MM.1S (cell line): ENCODE measurements around the gene FAM9C.

Experiments used
- DNase-seq: peaks from one replicate; pipeline ENCODE4 v3.0.0-alpha.2; 2015
- H2AFZ ChIP-seq: fragments of 300-600 bp; sonication (generic); 2 replicates; pipeline ENCODE4 v1.6.0; 2016; ENCODE audit warnings: antibody characterized with exemption, low read length
- H3F3A ChIP-seq: fragments of 300-600 bp; sonication (generic); 2 replicates; pipeline ENCODE4 v1.6.1; 2016; ENCODE audit warnings: mild to moderate bottlenecking, antibody characterized with exemption, low read length, moderate library complexity, mixed read lengths; ENCODE audit not compliant: insufficient read depth
- H3K27ac ChIP-seq: fragments of 300-600 bp; sonication (generic); 2 replicates; pipeline ENCODE4 v1.5.1; 2016; ENCODE audit warnings: mild to moderate bottlenecking, low read length
- H3K27me3 ChIP-seq: fragments of 300-600 bp; sonication (generic); replicated peaks from 2 replicates; pipeline ENCODE4 v1.6.0; 2016; ENCODE audit warnings: low read length; ENCODE audit not compliant: insufficient read depth
- H3K36me3 ChIP-seq: fragments of 300-600 bp; sonication (generic); replicated peaks from 2 replicates; pipeline ENCODE4 v1.6.1; 2016; ENCODE audit warnings: mild to moderate bottlenecking, low read length, mixed read lengths; ENCODE audit not compliant: insufficient read depth
- H3K4me1 ChIP-seq: fragments of 300-600 bp; sonication (generic); 2 replicates; pipeline ENCODE4 v1.6.1; 2016; ENCODE audit warnings: low read length, mixed read lengths
- H3K4me2 ChIP-seq: fragments of 300-600 bp; sonication (generic); 2 replicates; pipeline ENCODE4 v1.6.0; 2016; ENCODE audit warnings: low read depth, low read length
- H3K4me3 ChIP-seq: fragments of 300-600 bp; sonication (generic); 2 replicates; pipeline ENCODE4 v1.5.1; 2016; ENCODE audit warnings: low read length, mixed read lengths
- H3K79me2 ChIP-seq: fragments of 300-600 bp; sonication (generic); 2 replicates; pipeline ENCODE4 v1.6.1; 2016; ENCODE audit warnings: mixed run types, low read length, mixed read lengths
- H3K9ac ChIP-seq: fragments of 300-600 bp; sonication (generic); 2 replicates; pipeline ENCODE4 v1.6.1; 2016; ENCODE audit warnings: low read length, mixed read lengths
- H3K9me2 ChIP-seq: fragments of 300-600 bp; sonication (generic); replicated peaks from 2 replicates; pipeline ENCODE4 v1.6.1; 2016; ENCODE audit warnings: mild to moderate bottlenecking, low read length, mixed read lengths; ENCODE audit not compliant: insufficient read depth
- H3K9me3 ChIP-seq: fragments of 300-600 bp; sonication (generic); replicated peaks from 2 replicates; pipeline ENCODE4 v1.6.1; 2016; ENCODE audit warnings: mild to moderate bottlenecking, low read length, mixed read lengths; ENCODE audit not compliant: insufficient read depth
- H4K20me1 ChIP-seq: fragments of 300-600 bp; sonication (generic); 2 replicates; pipeline ENCODE4 v1.6.1; 2016; ENCODE audit warnings: mild to moderate bottlenecking, low read length, moderate library complexity, mixed read lengths; ENCODE audit not compliant: insufficient read depth
- EZH2 ChIP-seq: fragments of 300-600 bp; sonication (generic); optimal IDR thresholded peaks from 2 replicates; pipeline ENCODE3; 2017; ENCODE audit warnings: low read depth, mild to moderate bottlenecking, antibody characterized with exemption, low read length, mixed read lengths
- EZH2phosphoT487 ChIP-seq: fragments of 300-600 bp; sonication (generic); IDR thresholded peaks from 2 replicates; pipeline ENCODE4 v1.6.1; 2018; ENCODE audit warnings: antibody characterized with exemption, low read length
- TF ChIP-seq, protein P1 (sequence below): fragments of 300-600 bp; sonication (generic); IDR thresholded peaks from 2 replicates; pipeline ENCODE4 v1.5.1; 2016; ENCODE audit warnings: antibody characterized with exemption, low read length, mixed read lengths

Gene FAM9C

DNA sequence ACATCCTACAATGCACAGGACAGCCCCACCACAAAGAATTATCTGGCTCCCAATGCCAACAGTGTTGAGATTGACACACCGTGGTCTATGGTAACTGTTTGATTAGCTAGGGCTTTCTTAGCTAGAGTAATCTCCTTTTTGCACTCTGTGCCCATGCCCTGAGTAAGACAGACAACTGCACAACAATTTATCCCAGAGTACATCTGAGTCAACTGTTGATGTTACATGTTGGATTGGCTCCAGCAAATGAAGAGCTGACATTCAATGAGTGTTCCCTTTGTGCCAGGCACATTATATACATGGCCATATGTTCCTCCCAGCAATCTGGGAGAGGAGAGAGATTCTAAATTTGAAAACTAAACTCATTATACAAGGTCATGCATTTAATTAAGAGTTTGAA, 3.9 kb upstream of the FAM9C start:
- Histone ChIP-seq H3K9me3 (no peaks in the 10 kb centered on the region), H3K9ac (no peak overlapping the region), H3K4me3 (no peak overlapping the region), H3K9me2 (no peaks in the 10 kb centered on the region), H3K27ac (no peak overlapping the region), H3F3A (no peaks in the 10 kb centered on the region), H3K27me3 (no peaks in the 10 kb centered on the region), H3K79me2 (no peaks in the 10 kb centered on the region), H3K4me1 (no peaks in the 10 kb centered on the region), H4K20me1 (no peaks in the 10 kb centered on the region), H3K36me3 (no peaks in the 10 kb centered on the region), H2AFZ (no peak overlapping the region), H3K4me2 (no peak overlapping the region)
- no peak for DNase-seq
- TF ChIP-seq, protein P1, sequence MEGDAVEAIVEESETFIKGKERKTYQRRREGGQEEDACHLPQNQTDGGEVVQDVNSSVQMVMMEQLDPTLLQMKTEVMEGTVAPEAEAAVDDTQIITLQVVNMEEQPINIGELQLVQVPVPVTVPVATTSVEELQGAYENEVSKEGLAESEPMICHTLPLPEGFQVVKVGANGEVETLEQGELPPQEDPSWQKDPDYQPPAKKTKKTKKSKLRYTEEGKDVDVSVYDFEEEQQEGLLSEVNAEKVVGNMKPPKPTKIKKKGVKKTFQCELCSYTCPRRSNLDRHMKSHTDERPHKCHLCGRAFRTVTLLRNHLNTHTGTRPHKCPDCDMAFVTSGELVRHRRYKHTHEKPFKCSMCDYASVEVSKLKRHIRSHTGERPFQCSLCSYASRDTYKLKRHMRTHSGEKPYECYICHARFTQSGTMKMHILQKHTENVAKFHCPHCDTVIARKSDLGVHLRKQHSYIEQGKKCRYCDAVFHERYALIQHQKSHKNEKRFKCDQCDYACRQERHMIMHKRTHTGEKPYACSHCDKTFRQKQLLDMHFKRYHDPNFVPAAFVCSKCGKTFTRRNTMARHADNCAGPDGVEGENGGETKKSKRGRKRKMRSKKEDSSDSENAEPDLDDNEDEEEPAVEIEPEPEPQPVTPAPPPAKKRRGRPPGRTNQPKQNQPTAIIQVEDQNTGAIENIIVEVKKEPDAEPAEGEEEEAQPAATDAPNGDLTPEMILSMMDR, result no peak
- TF ChIP-seq EZH2phosphoT487, result no peak
- TF ChIP-seq EZH2, result no peak

DNA sequence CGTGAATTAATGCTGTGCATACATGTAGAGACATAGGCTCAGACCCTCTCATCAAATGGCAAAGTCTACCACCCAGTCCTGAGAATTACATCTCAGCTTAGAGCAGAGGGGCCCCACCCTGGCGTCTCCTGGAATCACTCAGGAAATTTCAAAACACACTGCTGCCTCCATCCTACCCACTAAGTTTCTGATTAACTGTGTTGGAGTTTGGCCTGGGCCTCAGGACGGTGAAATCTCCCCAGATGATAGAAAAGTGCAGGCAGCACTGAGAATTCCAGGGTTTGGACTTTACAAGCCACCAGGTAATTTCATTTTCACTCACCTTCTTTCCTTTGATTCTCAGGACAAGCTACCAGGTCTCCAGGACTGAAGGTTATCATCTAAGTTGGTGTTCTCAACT, 3.3 kb upstream of the FAM9C start:
- H3F3A ChIP-seq, result no peaks in the 10 kb centered on the region
- no peak overlapping the region for H2AFZ ChIP-seq
- H3K4me3 ChIP-seq, result no peak overlapping the region
- H3K27me3 ChIP-seq, result no peaks in the 10 kb centered on the region
- H3K9me2 ChIP-seq, result no peaks in the 10 kb centered on the region
- no peaks in the 10 kb centered on the region for H4K20me1 ChIP-seq
- no peaks in the 10 kb centered on the region for H3K4me1 ChIP-seq
- DNase-seq, result no peak
- no peaks in the 10 kb centered on the region for H3K36me3 ChIP-seq
- no peak for TF ChIP-seq EZH2
- TF ChIP-seq, protein P1, result no peak
- no peak for TF ChIP-seq EZH2phosphoT487
- no peak overlapping the region for H3K4me2 ChIP-seq
- H3K9ac ChIP-seq, result no peak overlapping the region
- H3K79me2 ChIP-seq, result no peaks in the 10 kb centered on the region
- H3K27ac ChIP-seq, result no peak overlapping the region
- H3K9me3 ChIP-seq, result no peaks in the 10 kb centered on the region

DNA sequence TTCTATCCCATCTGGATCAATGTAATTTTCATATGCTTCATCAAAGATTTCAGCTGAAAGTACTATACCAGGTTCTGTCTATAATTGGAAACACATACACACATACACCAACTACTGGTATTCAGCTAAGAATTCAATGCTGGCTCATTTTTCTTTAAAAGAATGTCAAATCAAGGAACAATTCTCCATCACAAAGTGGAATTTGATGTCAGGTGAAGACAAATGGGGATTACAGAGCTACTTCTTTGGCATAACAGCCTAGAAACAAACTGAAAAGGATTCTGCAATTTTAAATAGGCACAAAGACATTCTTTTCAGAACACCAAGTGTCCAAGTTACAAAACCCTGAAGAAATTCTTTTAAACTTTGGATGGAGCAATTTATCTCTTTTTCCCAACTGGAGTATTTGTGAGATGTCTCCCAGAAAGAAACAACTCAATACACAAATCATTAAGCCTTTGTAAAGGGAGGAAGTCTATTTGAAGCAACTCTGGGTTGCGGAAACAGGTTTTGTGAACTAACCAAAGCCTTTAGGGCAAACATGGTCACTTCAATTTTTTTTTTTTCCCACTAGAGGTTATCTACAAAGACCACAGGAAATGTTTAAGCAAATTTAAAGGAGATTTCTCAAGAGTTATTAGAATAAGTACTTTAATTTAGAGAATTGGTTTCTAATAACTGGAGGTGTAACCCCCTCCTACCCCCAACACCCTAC, 1.9 kb upstream of the FAM9C start:
- no peak for DNase-seq
- no peak overlapping the region for H3K9ac ChIP-seq
- H3K4me2 ChIP-seq, result no peak overlapping the region
- no peaks in the 10 kb centered on the region for H3K4me1 ChIP-seq
- H4K20me1 ChIP-seq, result no peaks in the 10 kb centered on the region
- H3K9me2 ChIP-seq, result no peaks in the 10 kb centered on the region
- no peak overlapping the region for H3K27ac ChIP-seq
- no peaks in the 10 kb centered on the region for H3K9me3 ChIP-seq
- H3K4me3 ChIP-seq, result no peak overlapping the region
- no peak for TF ChIP-seq EZH2
- no peak for TF ChIP-seq EZH2phosphoT487
- TF ChIP-seq, protein P1, result no peak
- no peaks in the 10 kb centered on the region for H3K27me3 ChIP-seq
- no peaks in the 10 kb centered on the region for H3F3A ChIP-seq
- no peaks in the 10 kb centered on the region for H3K79me2 ChIP-seq
- H2AFZ ChIP-seq, result no peak overlapping the region
- no peaks in the 10 kb centered on the region for H3K36me3 ChIP-seq
